Tibial nerve (tissue), 4 donors: ENCODE measurements around the gene TEN1. TPM values are rescaled to one million over a fixed set of nuclear protein-coding genes. Genes with fewer than 3 reads are reported as not detected.
A peak's percentile ranks its signal among the peaks of the same experiment; 100 is the strongest.

Experiments
- DNase-seq, 2 donors: peaks; one replicate each; pipeline ENCODE4 v3.0.0-alpha.2; 2019; ENCODE audit warnings: low spot score in 2 of 2
- H3K27ac ChIP-seq, 4 donors: fragments of 200-600 bp; sonication (generic) in 3 of 4; one replicate each; pipeline ENCODE4 v1.5.1; 2017 to 2019; ENCODE audit warnings: mild to moderate bottlenecking in 1 of 4
- H3K27me3 ChIP-seq, 2 donors: fragments of 200-600 bp; sonication (generic) in 1 of 2; one replicate each; pipeline versions ENCODE4 v1.5.1 to v1.6.0; 2017 to 2019
- H3K36me3 ChIP-seq, 3 donors: fragments of 200-600 bp; sonication (generic); one replicate each; pipeline ENCODE4 v1.5.1; 2018 to 2019
- H3K4me1 ChIP-seq, 4 donors: fragments of 200-600 bp; sonication (generic) in 3 of 4; one replicate each; pipeline ENCODE4 v1.5.1; 2017 to 2019
- H3K4me3 ChIP-seq, 4 donors: fragments of 200-600 bp; sonication (generic) in 3 of 4; one replicate each; pipeline ENCODE4 v1.5.1; 2017 to 2019; ENCODE audit warnings: mild to moderate bottlenecking in 1 of 4, moderate library complexity in 1 of 4
- H3K9me3 ChIP-seq, 4 donors: fragments of 200-600 bp; sonication (generic) in 3 of 4; one replicate each; pipeline ENCODE4 v1.5.1; 2017 to 2019
- CTCF ChIP-seq, 5 experiments: fragments of 200-600 bp in 3 of 5; fragments of 450-650 bp in 2 of 5; sonication (generic) in 3 of 5; IDR thresholded peaks; one replicate each; pipeline ENCODE4 v1.5.1; 2016 to 2019; ENCODE audit warnings: antibody characterized with exemption in 5 of 5, mild to moderate bottlenecking in 3 of 5, moderate library complexity in 2 of 5
- EP300 ChIP-seq, 2 donors: sonication (generic); formaldehyde crosslinking; IDR thresholded peaks; one replicate each; pipeline ENCODE4 v1.6.1; 2017; ENCODE audit warnings: antibody characterized with exemption in 2 of 2, mild to moderate bottlenecking in 1 of 2
- POLR2A ChIP-seq, 2 donors: fragments of 450-650 bp; IDR thresholded peaks; one replicate each; pipeline ENCODE4 v1.6.1; 2017; ENCODE audit warnings: antibody characterized with exemption in 2 of 2, mild to moderate bottlenecking in 2 of 2, moderate library complexity in 2 of 2
- WGBS, 2 donors: methylation state at CpG; one replicate each; pipeline ENCODE4 v1.1.5; 2018; 5-methylcytosine and 5-hydroxymethylcytosine counted together
- total RNA-seq, 4 donors: library from RNA; depleted of rRNA; stranded (reverse); fragments of >200 nt; gene quantifications; one replicate each; pipeline ENCODE4 v1.1.0, GENCODE V29; 2016

TEN1 gene
- total RNA-seq, 4 donors from 2014 or later: 8.6 to 22.2 (median 11.5) TPM

- peaks cover 0 to 3% (median 0%) of the 10 kb centered on the region in 4 donors for H3K4me1 ChIP-seq
- H3K27me3 ChIP-seq: peaks cover 0 to 11% of the 10 kb centered on the region in 2 donors
- no peaks in the 10 kb centered on the region for H3K9me3 ChIP-seq
- TF ChIP-seq CTCF (IDR thresholded peaks at IDR 0.05): no peak
- TF ChIP-seq EP300 (IDR thresholded peaks at IDR 0.05): no peak
- TF ChIP-seq POLR2A (IDR thresholded peaks at IDR 0.05): no peak
- no peaks in the 10 kb centered on the region for H3K36me3 ChIP-seq
- WGBS, 2 donors: 72 to 78% methylated on average over 9 to 12 of the region's 24 CpGs
- DNase-seq: no peak
- H3K27ac ChIP-seq: peak within 1 kb of the TSS in 1 of 4 donors; percentile 19
- peak within 1 kb of the TSS in 1 of 4 donors; percentile 15 for H3K4me3 ChIP-seq
Observed at GRCh38 chr17:76027159-76027839, 48.3 kb downstream of the TEN1 start, which contains the start of gene EVPL. Gene EVPL, minus strand, starts transcription at chr17:76027306. Its CDS starts 108 bp downstream, at chr17:76027198.

- H3K36me3 ChIP-seq: no peaks in the 10 kb centered on the region
- peaks cover 0 to 3% of the 10 kb centered on the region in 2 donors for H3K27me3 ChIP-seq
- TF ChIP-seq POLR2A (IDR thresholded peaks at IDR 0.05) (no peak), EP300 (IDR thresholded peaks at IDR 0.05) (no peak)
- 64 to 68% methylated on average over 20 of the region's 20 CpGs for WGBS, 2 donors
- peaks cover 0 to 7% (median 0%) of the 10 kb centered on the region in 4 donors for H3K4me1 ChIP-seq
- DNase-seq: no peak
- no peak overlapping the region for H3K27ac ChIP-seq
- H3K9me3 ChIP-seq: no peaks in the 10 kb centered on the region
- H3K4me3 ChIP-seq: no peak overlapping the region
Observed at GRCh38 chr17:76032073-76032779, 53.2 kb downstream of the TEN1 start.

GRCh38 chr17:76032780-76033108 is 53.7 kb downstream of the TEN1 start:
- peaks cover 0 to 3% of the 10 kb centered on the region in 2 donors for H3K27me3 ChIP-seq
- DNase-seq: no peak
- no peaks in the 10 kb centered on the region for H3K9me3 ChIP-seq
- peaks cover 0 to 7% (median 0%) of the 10 kb centered on the region in 4 donors for H3K4me1 ChIP-seq
- 80 to 88% methylated on average over 5 of the region's 5 CpGs for WGBS, 2 donors
- H3K27ac ChIP-seq: no peak overlapping the region
- H3K36me3 ChIP-seq: no peaks in the 10 kb centered on the region
- TF ChIP-seq EP300 (IDR thresholded peaks at IDR 0.05) (no peak), CTCF (IDR thresholded peaks at IDR 0.05) (no peak), POLR2A (IDR thresholded peaks at IDR 0.05) (no peak)
- H3K4me3 ChIP-seq: no peak overlapping the region

GRCh38 chr17:76033139-76033538 is 54.1 kb downstream of the TEN1 start:
- Histone ChIP-seq H3K4me3 (no peak overlapping the region), H3K27ac (no peak overlapping the region), H3K9me3 (no peaks in the 10 kb centered on the region), H3K36me3 (peaks cover 0 to 2% (median 0%) of the 10 kb centered on the region in 3 donors), H3K27me3 (peaks cover 0 to 3% of the 10 kb centered on the region in 2 donors), H3K4me1 (peaks cover 0 to 7% (median 0%) of the 10 kb centered on the region in 4 donors)
- WGBS, 2 donors: 96% methylated on average over 6 of the region's 6 CpGs
- DNase-seq: no peak
- no peak for TF ChIP-seq CTCF (IDR thresholded peaks at IDR 0.05)
- TF ChIP-seq EP300 (IDR thresholded peaks at IDR 0.05): no peak
- TF ChIP-seq POLR2A (IDR thresholded peaks at IDR 0.05): no peak

GRCh38 chr17:76034428-76035350 is 55.6 kb downstream of the TEN1 start:
- Histone ChIP-seq H3K9me3 (no peaks in the 10 kb centered on the region), H3K27me3 (no peaks in the 10 kb centered on the region), H3K27ac (no peak overlapping the region), H3K4me1 (peaks cover 0 to 7% (median 0%) of the 10 kb centered on the region in 4 donors), H3K36me3 (peaks cover 0 to 17% (median 6%) of the 10 kb centered on the region in 3 donors), H3K4me3 (no peak overlapping the region)
- no peak for DNase-seq
- WGBS, 2 donors: 73 to 75% methylated on average over 13 of the region's 13 CpGs
- TF ChIP-seq EP300 (IDR thresholded peaks at IDR 0.05): no peak
- TF ChIP-seq CTCF (IDR thresholded peaks at IDR 0.05): no peak
- no peak for TF ChIP-seq POLR2A (IDR thresholded peaks at IDR 0.05)
